DND-41 (cell line): ENCODE data around the gene PPARA.
A peak's percentile ranks its signal among the peaks of the same experiment; 100 is the strongest.

ENCODE experiments used
- ATAC-seq: fragments of 200-7000 bp; cut with Tn5 transposase; 3 replicates; pipeline ENCODE4 v1.9.1; 2021; ENCODE audit warnings: low read depth; ENCODE audit not compliant: insufficient read depth
- DNase-seq: peaks from one replicate; pipeline ENCODE4 v3.0.0-alpha.2; 2020
- H2AFZ ChIP-seq: 2 replicates; pipeline ENCODE4 v1.6.0; 2012; ENCODE audit warnings: low read depth, low read length
- H3K27ac ChIP-seq: 2 replicates; pipeline ENCODE4 v1.5.1; 2012; ENCODE audit warnings: low read length, inconsistent platforms
- H3K27me3 ChIP-seq: fragments of 200-600 bp; sonication (generic); 2 replicates; pipeline ENCODE4 v1.6.0; 2012; ENCODE audit warnings: low read length, mild to moderate bottlenecking, inconsistent platforms; ENCODE audit not compliant: insufficient read depth, poor library complexity
- H3K36me3 ChIP-seq: 2 replicates; pipeline ENCODE4 v1.5.1; 2012; ENCODE audit warnings: low read length, inconsistent platforms; ENCODE audit not compliant: insufficient read depth
- H3K4me1 ChIP-seq: 2 replicates; pipeline ENCODE4 v1.5.1; 2012; ENCODE audit warnings: mild to moderate bottlenecking, low read length; ENCODE audit not compliant: insufficient read depth
- H3K4me2 ChIP-seq: 2 replicates; pipeline ENCODE4 v1.6.0; 2012; ENCODE audit warnings: mild to moderate bottlenecking, moderate library complexity, low read length, inconsistent platforms; ENCODE audit not compliant: insufficient read depth
- H3K4me3 ChIP-seq, 2 experiments: fragments of 200-600 bp in 1 of 2; shearing (Covaris generic) in 1 of 2; 2 replicates each; pipeline ENCODE4 v1.5.1; 2012 to 2016; ENCODE audit warnings: inconsistent platforms in 2 of 2, low read length in 2 of 2, mild to moderate bottlenecking in 2 of 2, low read depth in 1 of 2, moderate library complexity in 1 of 2
- H3K79me2 ChIP-seq: 2 replicates; pipeline ENCODE4 v1.6.0; 2012; ENCODE audit warnings: low read length, inconsistent platforms; ENCODE audit not compliant: insufficient read depth
- H3K9ac ChIP-seq: 2 replicates; pipeline ENCODE4 v1.6.0; 2012; ENCODE audit warnings: low read depth, mild to moderate bottlenecking, inconsistent platforms, low read length, moderate library complexity
- H3K9me3 ChIP-seq: 2 replicates; pipeline ENCODE4 v1.5.1; 2012; ENCODE audit warnings: low read length, moderate library complexity, mild to moderate bottlenecking, inconsistent platforms; ENCODE audit not compliant: insufficient read depth, severe bottlenecking
- H4K20me1 ChIP-seq: 2 replicates; pipeline ENCODE4 v1.6.0; 2012; ENCODE audit warnings: low read length; ENCODE audit not compliant: insufficient read depth
- EZH2 ChIP-seq: IDR thresholded peaks from 3 replicates; pipeline ENCODE4 v1.6.1; 2012; ENCODE audit warnings: borderline replicate concordance, low read depth, mild to moderate bottlenecking, moderate library complexity, low read length, inconsistent platforms; ENCODE audit not compliant: severe bottlenecking
- TF ChIP-seq, protein P1 (sequence below): IDR thresholded peaks from 2 replicates; pipeline ENCODE4 v1.5.1; 2012; ENCODE audit warnings: borderline replicate concordance, low read length, moderate library complexity, mild to moderate bottlenecking; ENCODE audit not compliant: poor library complexity, severe bottlenecking; ENCODE audit errors: extremely low read depth

Gene PPARA

DNA sequence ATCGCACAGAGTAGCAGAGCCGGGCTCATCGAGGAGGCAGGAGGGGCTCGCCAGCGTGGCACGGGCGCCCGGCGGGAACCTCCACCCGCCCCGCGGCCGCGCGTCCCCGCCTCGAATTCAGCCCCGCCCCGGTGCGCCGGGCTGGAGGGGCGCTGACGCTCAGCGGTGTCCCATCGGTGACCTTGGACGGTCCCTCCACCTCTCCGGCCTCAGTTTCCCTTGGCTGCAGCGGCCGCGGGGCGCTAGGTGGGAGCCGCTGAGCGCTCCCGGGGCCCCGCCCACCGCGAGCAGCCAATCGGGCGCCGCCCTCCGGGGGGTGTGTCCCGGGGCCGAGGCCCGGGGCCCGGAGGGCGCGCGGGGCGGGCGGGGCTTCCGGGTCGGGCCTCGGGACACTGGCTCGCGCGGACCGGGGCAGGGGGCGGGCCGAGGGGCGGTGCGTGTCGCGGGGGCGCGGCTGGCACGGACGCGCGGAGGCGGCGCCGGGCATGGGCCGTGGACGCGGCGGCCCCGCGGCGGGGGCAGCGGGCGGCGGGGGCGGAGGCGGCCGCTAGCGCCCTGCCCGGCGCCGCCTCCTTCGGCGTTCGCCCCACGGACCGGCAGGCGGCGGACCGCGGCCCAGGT is at the start of gene PPARA:
Gene PPARA, plus strand, starts transcription at position 493 of the 621 bp plus-strand sequence. CDS start 47,858 bp downstream, outside the sequence.
- H3K4me3 ChIP-seq: peak within 1 kb of the TSS; percentile 97 to 99
- H3K36me3 ChIP-seq: peaks cover 29% of the 10 kb centered on the region
- peaks cover 12% of the 10 kb centered on the region for H4K20me1 ChIP-seq
- TF ChIP-seq, protein P1, sequence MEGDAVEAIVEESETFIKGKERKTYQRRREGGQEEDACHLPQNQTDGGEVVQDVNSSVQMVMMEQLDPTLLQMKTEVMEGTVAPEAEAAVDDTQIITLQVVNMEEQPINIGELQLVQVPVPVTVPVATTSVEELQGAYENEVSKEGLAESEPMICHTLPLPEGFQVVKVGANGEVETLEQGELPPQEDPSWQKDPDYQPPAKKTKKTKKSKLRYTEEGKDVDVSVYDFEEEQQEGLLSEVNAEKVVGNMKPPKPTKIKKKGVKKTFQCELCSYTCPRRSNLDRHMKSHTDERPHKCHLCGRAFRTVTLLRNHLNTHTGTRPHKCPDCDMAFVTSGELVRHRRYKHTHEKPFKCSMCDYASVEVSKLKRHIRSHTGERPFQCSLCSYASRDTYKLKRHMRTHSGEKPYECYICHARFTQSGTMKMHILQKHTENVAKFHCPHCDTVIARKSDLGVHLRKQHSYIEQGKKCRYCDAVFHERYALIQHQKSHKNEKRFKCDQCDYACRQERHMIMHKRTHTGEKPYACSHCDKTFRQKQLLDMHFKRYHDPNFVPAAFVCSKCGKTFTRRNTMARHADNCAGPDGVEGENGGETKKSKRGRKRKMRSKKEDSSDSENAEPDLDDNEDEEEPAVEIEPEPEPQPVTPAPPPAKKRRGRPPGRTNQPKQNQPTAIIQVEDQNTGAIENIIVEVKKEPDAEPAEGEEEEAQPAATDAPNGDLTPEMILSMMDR: no peak
- TF ChIP-seq EZH2: no peak
- no peaks in the 10 kb centered on the region for H3K9me3 ChIP-seq
- peak within 1 kb of the TSS; percentile 92 for H2AFZ ChIP-seq
- peaks cover 44% of the 10 kb centered on the region for H3K4me1 ChIP-seq
- H3K9ac ChIP-seq: peak within 1 kb of the TSS; percentile 95
- ATAC-seq (peak; percentile 76), DNase-seq (peak; percentile 87)
- H3K27me3 ChIP-seq: peaks cover 17% of the 10 kb centered on the region
- peak within 1 kb of the TSS; percentile 67 for H3K27ac ChIP-seq
- H3K4me2 ChIP-seq: peak within 1 kb of the TSS; percentile 100
- H3K79me2 ChIP-seq: peaks cover 40% of the 10 kb centered on the region

DNA sequence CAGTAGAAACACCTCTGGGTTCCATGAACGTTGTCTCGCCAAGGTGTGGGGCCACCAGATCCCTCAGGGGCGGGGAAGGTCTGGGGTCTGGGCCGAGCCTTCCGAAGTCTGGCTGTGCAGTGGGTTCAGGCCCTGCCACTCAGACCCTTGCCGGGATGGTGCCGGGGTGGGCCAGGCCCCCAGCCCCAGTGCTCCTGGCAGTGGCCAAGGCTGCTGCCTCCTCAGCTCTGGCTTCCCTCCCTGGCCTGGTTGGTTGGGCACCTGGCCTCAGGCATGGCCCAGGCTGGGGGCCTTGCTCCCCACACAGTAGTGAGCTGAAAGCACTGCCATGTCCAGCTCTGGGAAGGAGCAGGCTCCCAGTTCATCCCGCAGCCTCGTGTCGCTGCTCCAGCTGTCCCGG is 48.2 kb upstream of the PPARA start:
- Histone ChIP-seq H3K9ac (no peak overlapping the region), H3K4me1 (no peaks in the 10 kb centered on the region), H3K36me3 (peaks cover 97% of the 10 kb centered on the region), H4K20me1 (peaks cover 49% of the 10 kb centered on the region), H3K27ac (no peak overlapping the region), H3K4me2 (no peak overlapping the region), H3K79me2 (peaks cover 27% of the 10 kb centered on the region), H3K27me3 (no peaks in the 10 kb centered on the region), H2AFZ (no peak overlapping the region), H3K9me3 (no peaks in the 10 kb centered on the region), H3K4me3 (no peak overlapping the region)
- no peak for ATAC-seq
- TF ChIP-seq, protein P1: no peak
- TF ChIP-seq EZH2: no peak
- no peak for DNase-seq

DNA sequence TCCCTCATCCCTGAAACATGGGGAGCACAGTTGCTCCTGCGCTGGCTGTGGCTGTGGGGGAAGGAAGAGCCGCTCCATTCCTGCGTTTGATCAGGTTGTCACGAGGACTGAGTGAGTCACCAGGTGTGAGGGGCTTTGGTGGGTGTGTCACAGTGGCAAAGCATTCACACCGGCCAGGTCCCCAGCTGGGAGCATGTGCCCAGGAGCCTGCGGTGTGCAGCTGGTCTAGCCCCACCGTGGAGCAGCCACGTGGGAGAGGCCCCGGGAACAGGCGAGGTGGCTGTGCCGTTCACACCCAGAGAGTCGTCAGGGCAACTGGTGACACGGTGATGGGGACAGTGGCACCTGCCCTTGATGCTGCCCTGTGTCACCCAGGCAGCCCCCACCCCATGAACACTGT is 47.6 kb upstream of the PPARA start:
- H3K36me3 ChIP-seq: peaks cover 97% of the 10 kb centered on the region

More for the DNA sequence above, 47.6 kb upstream of the PPARA start:
- no peak for TF ChIP-seq EZH2
- TF ChIP-seq, protein P1: no peak
- Histone ChIP-seq H3K27me3 (no peaks in the 10 kb centered on the region), H3K4me3 (no peak overlapping the region), H4K20me1 (peaks cover 49% of the 10 kb centered on the region), H3K79me2 (peaks cover 21% of the 10 kb centered on the region), H2AFZ (no peak overlapping the region), H3K9me3 (no peaks in the 10 kb centered on the region), H3K4me2 (no peak overlapping the region), H3K27ac (no peak overlapping the region), H3K4me1 (no peaks in the 10 kb centered on the region), H3K9ac (no peak overlapping the region)
- no peak for DNase-seq
- no peak for ATAC-seq
